Measurements from ENCODE around the gene PARVB. TPM values are rescaled to one million over a fixed set of nuclear protein-coding genes. Genes with fewer than 3 reads are reported as not detected.

PARVB gene
- total and polyA plus RNA-seq, 4 donors = 7.9 to 34.6 (median 20.2) TPM

DNA sequence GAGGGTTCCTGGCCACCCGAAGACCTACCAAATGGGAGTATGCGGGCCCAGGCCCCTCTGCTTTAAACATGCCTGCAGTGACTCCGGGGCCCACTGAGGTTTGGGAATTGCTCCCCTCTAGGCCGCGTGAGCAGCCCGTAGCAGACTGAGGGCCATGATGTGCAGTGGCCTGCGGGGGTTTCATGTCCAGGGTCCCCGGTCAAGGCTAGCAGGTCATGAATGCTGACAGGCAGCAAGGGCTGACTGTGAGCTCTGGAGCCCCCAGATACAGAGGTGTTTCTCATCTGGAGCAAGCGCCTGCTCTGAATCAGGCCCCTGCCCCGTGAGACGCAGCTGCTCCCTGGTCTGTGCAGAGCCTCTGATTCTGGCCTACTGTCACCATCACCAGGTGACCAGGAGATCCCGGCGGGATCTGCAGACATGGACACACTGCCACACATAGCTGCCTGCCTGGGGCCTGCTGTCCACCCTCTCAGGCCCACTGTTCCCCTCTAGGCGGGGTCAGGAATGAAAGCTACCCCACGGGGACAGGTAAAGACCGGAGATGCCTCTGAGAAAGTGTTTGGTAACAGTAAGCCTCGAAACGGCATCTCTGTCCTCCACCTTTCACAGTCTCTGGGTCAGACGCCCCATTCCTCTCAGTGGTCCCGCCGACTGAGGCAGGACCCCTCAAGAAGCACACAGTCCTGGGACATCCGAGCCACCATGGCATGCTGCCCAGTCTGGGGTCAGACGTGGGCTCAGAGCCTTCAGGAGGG, 73.3 kb downstream of the PARVB start:
- no peak for ATAC-seq (ENCODE audit: low FRiP score)
- no peaks in the 10 kb centered on the region for H3K27me3 ChIP-seq (ENCODE audit: control insufficient read depth in 1 of 2, insufficient read depth in 2 of 2, low read length in 1 of 2)
- peak; percentile 41 to 60 for DNase-seq
- H3K36me3 ChIP-seq (ENCODE audit: control insufficient read depth in 1 of 2, insufficient read depth in 2 of 2, low read length in 1 of 2) = no peaks in the 10 kb centered on the region
- H3K4me3 ChIP-seq (ENCODE audit: low read length in 2 of 2) = no peak overlapping the region
- no peaks in the 10 kb centered on the region for H3K9me3 ChIP-seq (ENCODE audit: control insufficient read depth, low read length)
- no peak overlapping the region for H3K27ac ChIP-seq (ENCODE audit: low read depth in 1 of 2, low read length in 2 of 2)
- H3K4me1 ChIP-seq (ENCODE audit: control insufficient read depth in 1 of 2, insufficient read depth in 2 of 2, low read length in 2 of 2) = no peaks in the 10 kb centered on the region
- 92 to 94% methylated on average over 23 of the region's 23 CpGs for WGBS, 2 donors
- intact Hi-C loops (cut with DNase I) = no loop called here

DNA sequence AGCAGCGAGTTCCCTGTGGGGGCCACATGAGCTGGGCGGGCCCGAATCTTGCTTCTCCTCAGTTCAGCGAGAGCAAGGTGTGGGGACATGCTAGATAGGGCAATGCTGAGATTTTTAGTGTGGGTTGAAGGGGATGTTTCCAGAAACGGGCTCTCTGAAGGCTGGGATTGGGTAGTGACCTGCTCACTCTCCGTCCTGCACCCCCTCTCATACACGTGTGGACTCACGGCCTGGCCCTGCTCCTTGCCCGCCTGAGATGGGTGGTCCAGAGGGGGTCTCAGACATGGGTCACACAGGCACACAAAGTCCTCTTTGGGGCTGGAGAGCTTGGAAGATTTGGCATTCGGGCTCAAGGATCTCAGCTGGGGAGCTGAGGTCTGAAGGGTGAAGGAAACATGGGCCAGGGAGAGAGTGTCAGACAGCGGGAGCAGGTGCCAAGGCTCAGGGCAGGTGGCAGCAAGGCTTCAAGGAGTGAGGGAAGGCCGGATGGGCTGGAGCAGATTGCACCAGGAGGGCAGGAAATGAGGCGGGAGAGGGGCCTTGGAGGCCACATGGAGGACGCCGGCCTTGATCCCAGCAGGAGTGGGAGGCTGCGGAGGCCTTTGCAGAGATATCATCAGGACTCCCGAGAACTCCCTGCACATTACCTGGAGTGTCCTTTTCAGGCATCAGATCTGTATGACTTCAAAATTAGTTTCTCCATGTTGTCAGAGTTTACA, 74.1 kb downstream of the PARVB start:
- no peaks in the 10 kb centered on the region for H3K36me3 ChIP-seq (ENCODE audit: control insufficient read depth in 1 of 2, insufficient read depth in 2 of 2, low read length in 1 of 2)
- no peak for ATAC-seq (ENCODE audit: low FRiP score)
- H3K4me3 ChIP-seq (ENCODE audit: low read length in 2 of 2) = no peak overlapping the region
- H3K27ac ChIP-seq (ENCODE audit: low read depth in 1 of 2, low read length in 2 of 2) = no peak overlapping the region
- DNase-seq = peak; percentile 24 to 36
- no peaks in the 10 kb centered on the region for H3K9me3 ChIP-seq (ENCODE audit: control insufficient read depth, low read length)
- no peaks in the 10 kb centered on the region for H3K27me3 ChIP-seq (ENCODE audit: control insufficient read depth in 1 of 2, insufficient read depth in 2 of 2, low read length in 1 of 2)
- 93% methylated on average over 17 of the region's 17 CpGs for WGBS, 2 donors
- intact Hi-C loops (cut with DNase I) = no loop called here
- H3K4me1 ChIP-seq (ENCODE audit: control insufficient read depth in 1 of 2, insufficient read depth in 2 of 2, low read length in 2 of 2) = no peaks in the 10 kb centered on the region

DNA sequence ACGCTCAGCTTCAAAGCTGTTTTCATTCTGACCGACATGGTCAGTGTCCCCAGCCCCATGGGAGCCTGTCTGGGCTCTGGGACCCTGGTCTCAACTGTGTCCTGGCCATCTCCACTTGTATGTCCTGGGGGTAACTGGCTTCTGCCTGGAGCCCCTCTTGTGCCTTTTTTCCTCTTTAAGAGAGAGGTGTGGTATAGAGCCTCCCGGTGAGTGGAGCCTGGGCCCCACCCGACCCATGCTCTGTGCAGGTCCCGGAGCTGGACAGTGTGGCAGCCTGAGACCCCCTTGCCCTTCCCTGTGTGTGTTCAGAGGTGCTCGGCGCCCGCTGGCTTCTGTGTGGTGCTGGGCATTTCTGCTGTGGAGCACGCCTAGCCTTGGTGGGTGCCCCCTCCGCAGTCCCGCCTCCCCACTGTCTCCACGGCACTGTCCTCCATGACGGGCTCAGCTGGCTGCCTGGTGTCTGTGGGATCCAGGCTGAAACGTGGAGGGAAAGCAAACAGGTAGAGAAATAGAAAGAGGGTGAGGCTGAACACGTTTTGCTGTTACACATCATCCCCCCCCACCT, 74.9 kb downstream of the PARVB start:
- ATAC-seq (ENCODE audit: low FRiP score) (no peak), DNase-seq (peak; percentile 31 to 60)
- no peaks in the 10 kb centered on the region for H3K4me1 ChIP-seq (ENCODE audit: control insufficient read depth in 1 of 2, insufficient read depth in 2 of 2, low read length in 2 of 2)
- H3K27ac ChIP-seq (ENCODE audit: low read depth in 1 of 2, low read length in 2 of 2) = no peak overlapping the region
- intact Hi-C loops (cut with DNase I) = no loop called here
- H3K36me3 ChIP-seq (ENCODE audit: control insufficient read depth in 1 of 2, insufficient read depth in 2 of 2, low read length in 1 of 2) = no peaks in the 10 kb centered on the region
- H3K9me3 ChIP-seq (ENCODE audit: control insufficient read depth, low read length) = no peaks in the 10 kb centered on the region
- H3K27me3 ChIP-seq (ENCODE audit: control insufficient read depth in 1 of 2, insufficient read depth in 2 of 2, low read length in 1 of 2) = no peaks in the 10 kb centered on the region
- WGBS, 2 donors = 92% methylated on average over 15 of the region's 15 CpGs
- H3K4me3 ChIP-seq (ENCODE audit: low read length in 2 of 2) = no peak overlapping the region

DNA sequence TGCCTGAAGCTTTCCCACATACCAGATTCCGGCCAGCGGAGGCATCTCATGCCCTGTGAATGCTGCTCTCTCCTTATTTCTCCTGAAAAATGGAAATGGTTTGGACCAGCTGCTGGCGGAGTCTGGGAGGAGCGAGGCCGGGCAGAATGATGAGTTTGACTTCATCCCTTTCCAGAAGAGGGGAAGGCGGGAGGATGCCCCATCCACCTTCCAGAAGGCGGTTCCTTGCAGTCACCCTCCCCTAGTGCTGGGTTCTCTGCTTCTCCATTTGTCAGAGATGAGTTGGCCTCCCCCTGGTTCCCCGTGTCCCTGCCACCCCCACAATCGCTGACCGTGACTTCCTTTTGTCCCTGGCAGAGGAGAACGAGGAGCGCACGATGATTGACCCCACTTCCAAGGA, 75.6 kb downstream of the PARVB start:
- DNase-seq = peak; percentile 21 to 51
- intact Hi-C loops (cut with DNase I) = no loop called here
- Histone ChIP-seq H3K4me1 (ENCODE audit: control insufficient read depth in 1 of 2, insufficient read depth in 2 of 2, low read length in 2 of 2) (no peaks in the 10 kb centered on the region), H3K36me3 (ENCODE audit: control insufficient read depth in 1 of 2, insufficient read depth in 2 of 2, low read length in 1 of 2) (no peaks in the 10 kb centered on the region), H3K9me3 (ENCODE audit: control insufficient read depth, low read length) (no peaks in the 10 kb centered on the region), H3K27ac (ENCODE audit: low read depth in 1 of 2, low read length in 2 of 2) (no peak overlapping the region), H3K27me3 (ENCODE audit: control insufficient read depth in 1 of 2, insufficient read depth in 2 of 2, low read length in 1 of 2) (no peaks in the 10 kb centered on the region), H3K4me3 (ENCODE audit: low read length in 2 of 2) (no peak overlapping the region)
- 91 to 96% methylated on average over 13 of the region's 13 CpGs for whole genome bisulfite sequencing, 2 donors
- ATAC-seq (ENCODE audit: low FRiP score) = no peak

DNA sequence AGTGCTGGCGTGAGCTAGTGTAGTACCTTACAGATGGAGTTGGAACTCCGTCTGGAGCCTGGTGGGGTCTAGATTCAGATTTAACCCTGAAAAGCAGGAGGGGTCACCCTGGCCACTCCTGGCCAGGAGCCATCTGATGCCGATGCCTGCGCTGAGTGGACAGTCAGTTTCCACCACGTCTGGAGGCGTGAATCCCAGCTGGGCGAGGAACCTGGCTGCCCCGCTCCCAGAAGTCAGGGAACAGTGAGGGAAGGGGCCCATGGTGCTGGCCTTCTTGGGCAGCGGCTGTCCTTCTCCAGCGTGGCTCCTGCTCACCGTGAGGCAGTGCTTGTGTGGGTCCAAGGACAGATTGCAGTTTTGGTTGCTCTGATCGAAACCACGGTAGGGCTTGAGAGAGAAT, 76.3 kb downstream of the PARVB start:
- 92 to 96% methylated on average over 13 of the region's 13 CpGs for WGBS, 2 donors
- no peaks in the 10 kb centered on the region for H3K36me3 ChIP-seq (ENCODE audit: control insufficient read depth in 1 of 2, insufficient read depth in 2 of 2, low read length in 1 of 2)
- ATAC-seq (ENCODE audit: low FRiP score) (no peak), DNase-seq (peak; percentile 29 to 52)
- no peak overlapping the region for H3K4me3 ChIP-seq (ENCODE audit: low read length in 2 of 2)
- H3K27ac ChIP-seq (ENCODE audit: low read depth in 1 of 2, low read length in 2 of 2) = no peak overlapping the region
- intact Hi-C loops (cut with DNase I) = no loop called here
- no peaks in the 10 kb centered on the region for H3K4me1 ChIP-seq (ENCODE audit: control insufficient read depth in 1 of 2, insufficient read depth in 2 of 2, low read length in 2 of 2)
- no peaks in the 10 kb centered on the region for H3K27me3 ChIP-seq (ENCODE audit: control insufficient read depth in 1 of 2, insufficient read depth in 2 of 2, low read length in 1 of 2)
- H3K9me3 ChIP-seq (ENCODE audit: control insufficient read depth, low read length) = no peaks in the 10 kb centered on the region

DNA sequence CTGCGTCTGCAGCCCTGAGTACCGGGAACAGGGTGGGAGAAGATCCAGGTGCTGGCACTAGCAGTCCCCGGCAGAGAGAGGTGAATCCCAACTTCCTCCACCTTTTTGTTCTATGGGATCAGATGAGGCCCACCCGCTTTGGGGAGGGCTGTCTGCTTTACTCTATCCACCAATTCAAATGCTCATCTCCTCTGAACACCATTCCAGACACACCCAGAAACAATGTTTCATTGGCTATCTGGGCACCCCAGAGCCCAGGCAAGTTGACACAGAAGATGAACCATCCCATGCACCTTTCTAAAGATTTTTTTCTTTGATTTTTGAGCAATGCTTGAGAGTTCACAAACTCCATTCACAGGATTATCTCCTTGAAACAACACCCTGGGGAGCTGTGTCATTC, 78.0 kb downstream of the PARVB start:
- H3K36me3 ChIP-seq (ENCODE audit: control insufficient read depth in 1 of 2, insufficient read depth in 2 of 2, low read length in 1 of 2) = no peaks in the 10 kb centered on the region
- H3K4me3 ChIP-seq (ENCODE audit: low read length in 2 of 2) = no peak overlapping the region
- intact Hi-C loops (cut with DNase I) = no loop called here
- no peaks in the 10 kb centered on the region for H3K9me3 ChIP-seq (ENCODE audit: control insufficient read depth, low read length)
- H3K27me3 ChIP-seq (ENCODE audit: control insufficient read depth in 1 of 2, insufficient read depth in 2 of 2, low read length in 1 of 2) = no peaks in the 10 kb centered on the region
- no peaks in the 10 kb centered on the region for H3K4me1 ChIP-seq (ENCODE audit: control insufficient read depth in 1 of 2, insufficient read depth in 2 of 2, low read length in 2 of 2)
- H3K27ac ChIP-seq (ENCODE audit: low read depth in 1 of 2, low read length in 2 of 2) = no peak overlapping the region
- DNase-seq = peak; percentile 1 to 50
- no peak for ATAC-seq (ENCODE audit: low FRiP score)
- 96 to 98% methylated on average over 4 of the region's 4 CpGs for WGBS, 2 donors

DNA sequence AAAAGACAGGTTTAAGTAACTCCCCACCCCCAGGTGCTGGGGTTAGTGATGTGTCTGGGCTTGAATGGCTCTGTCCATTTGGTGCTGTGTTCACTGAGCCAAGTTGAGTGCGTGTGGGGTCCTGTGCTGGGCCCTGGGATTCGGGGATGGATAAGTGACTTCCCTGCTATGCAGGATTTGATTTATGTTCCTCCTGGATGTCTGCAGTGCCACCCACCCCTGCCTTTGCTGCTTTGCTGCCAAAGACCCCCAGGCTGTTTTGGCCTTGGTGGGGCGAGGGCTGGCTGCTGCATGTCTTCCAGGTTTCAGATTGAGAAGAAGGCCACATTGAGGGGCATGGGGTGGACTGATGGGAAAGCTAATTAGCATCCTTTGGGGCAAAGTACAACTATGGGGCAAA, 78.8 kb downstream of the PARVB start:
- no peak overlapping the region for H3K4me3 ChIP-seq (ENCODE audit: low read length in 2 of 2)
- intact Hi-C loops (cut with DNase I) = no loop called here
- no peaks in the 10 kb centered on the region for H3K4me1 ChIP-seq (ENCODE audit: control insufficient read depth in 1 of 2, insufficient read depth in 2 of 2, low read length in 2 of 2)
- H3K36me3 ChIP-seq (ENCODE audit: control insufficient read depth in 1 of 2, insufficient read depth in 2 of 2, low read length in 1 of 2) = no peaks in the 10 kb centered on the region
- ATAC-seq (ENCODE audit: low FRiP score) = no peak
- H3K27me3 ChIP-seq (ENCODE audit: control insufficient read depth in 1 of 2, insufficient read depth in 2 of 2, low read length in 1 of 2) = no peaks in the 10 kb centered on the region
- H3K27ac ChIP-seq (ENCODE audit: low read depth in 1 of 2, low read length in 2 of 2) = no peak overlapping the region
- H3K9me3 ChIP-seq (ENCODE audit: control insufficient read depth, low read length) = no peaks in the 10 kb centered on the region
- DNase-seq = peak; percentile 8 to 44
- 95 to 98% methylated on average over 3 of the region's 3 CpGs for WGBS, 2 donors

DNA sequence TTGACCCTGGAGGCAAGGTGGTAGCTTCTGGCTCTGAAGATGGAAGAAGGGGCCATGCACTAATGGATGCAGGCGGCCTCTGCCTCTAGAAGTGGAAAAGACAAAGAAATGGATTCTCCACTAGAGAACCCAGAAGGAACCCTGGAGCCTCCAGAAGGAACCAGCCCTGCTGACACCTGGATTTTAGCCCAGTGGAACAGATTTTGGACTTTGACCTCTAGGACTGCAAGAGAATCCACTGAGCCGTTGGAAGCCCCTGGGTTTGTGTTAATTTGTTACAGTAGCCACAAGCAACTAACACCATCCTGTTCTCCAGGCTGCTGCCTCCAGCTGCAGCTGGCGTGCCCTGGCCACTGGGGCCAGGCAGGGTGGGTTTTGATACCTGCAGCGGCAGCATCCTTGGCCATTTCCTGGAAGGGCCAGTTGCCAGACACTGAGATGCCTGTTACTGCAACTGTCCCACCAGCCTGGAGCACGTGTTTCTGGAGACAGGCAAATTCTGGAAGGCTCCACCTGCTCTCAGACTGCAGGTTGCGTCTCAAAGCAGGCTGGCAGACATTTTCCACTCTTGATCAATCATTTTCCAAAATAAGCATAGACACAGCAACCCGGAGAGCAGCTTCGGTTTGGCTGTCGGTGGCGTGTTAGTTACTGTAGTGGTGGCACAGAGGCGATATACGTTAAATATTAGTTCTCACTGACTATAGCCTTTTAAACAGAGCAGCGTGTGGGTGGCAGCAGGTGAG, 79.8 kb downstream of the PARVB start:
- no peaks in the 10 kb centered on the region for H3K9me3 ChIP-seq (ENCODE audit: control insufficient read depth, low read length)
- no peak overlapping the region for H3K4me3 ChIP-seq (ENCODE audit: low read length in 2 of 2)
- DNase-seq (peak; percentile 15 to 36), ATAC-seq (ENCODE audit: low FRiP score) (no peak)
- no peak overlapping the region for H3K27ac ChIP-seq (ENCODE audit: low read depth in 1 of 2, low read length in 2 of 2)
- no peaks in the 10 kb centered on the region for H3K36me3 ChIP-seq (ENCODE audit: control insufficient read depth in 1 of 2, insufficient read depth in 2 of 2, low read length in 1 of 2)
- no peaks in the 10 kb centered on the region for H3K27me3 ChIP-seq (ENCODE audit: control insufficient read depth in 1 of 2, insufficient read depth in 2 of 2, low read length in 1 of 2)
- intact Hi-C loops (cut with DNase I) = no loop called here
- H3K4me1 ChIP-seq (ENCODE audit: control insufficient read depth in 1 of 2, insufficient read depth in 2 of 2, low read length in 2 of 2) = no peaks in the 10 kb centered on the region
- 96% methylated on average over 13 of the region's 13 CpGs for WGBS, 2 donors
